Activated naive CD4-positive, alpha-beta T cell treated with anti-CD3 and anti-CD28 coated beads, Interleukin-2, amount 10 ng/mL, durations not matched to agents 7 days and 5 days (primary cell): ENCODE data around the gene APPBP2.

ENCODE experiments used
- CTCF ChIA-PET: fragments of 350-600 bp; sonication (Branson Sonifier 250); formaldehyde crosslinking; loops from one replicate; lab custom pipeline; 2021; ENCODE audit warnings: antibody characterized with exemption; lab: Charles Lee
- DNase-seq: peaks from one replicate; pipeline ENCODE4 v3.0.0-alpha.2; 2020
- H3K27ac Mint-ChIP-seq: one replicate; pipeline ENCODE4 v1.8.0; 2021; ENCODE audit warnings: mild to moderate bottlenecking, moderate library complexity, mixed read lengths
- H3K27me3 Mint-ChIP-seq: one replicate; pipeline ENCODE4 v1.8.0; 2021; ENCODE audit warnings: mild to moderate bottlenecking, mixed read lengths
- H3K36me3 Mint-ChIP-seq: one replicate; pipeline ENCODE4 v1.8.0; 2021; ENCODE audit warnings: mixed read lengths
- H3K4me1 Mint-ChIP-seq: one replicate; pipeline ENCODE4 v1.8.0; 2021; ENCODE audit warnings: mixed read lengths
- H3K4me3 Mint-ChIP-seq: one replicate; pipeline ENCODE4 v1.8.0; 2021; ENCODE audit warnings: mild to moderate bottlenecking, moderate library complexity, mixed read lengths
- H3K9me3 Mint-ChIP-seq: one replicate; pipeline ENCODE4 v1.8.0; 2021; ENCODE audit warnings: mixed read lengths

Gene APPBP2

GRCh38 chr17:60545465-60546191 is 19.6 kb upstream of the APPBP2 start:
- Mint-ChIP-seq H3K4me1 (no peaks in the 10 kb centered on the region), H3K9me3 (no peaks in the 10 kb centered on the region), H3K4me3 (no peak overlapping the region), H3K27ac (no peak overlapping the region), H3K27me3 (peaks cover 4% of the 10 kb centered on the region), H3K36me3 (no peaks in the 10 kb centered on the region)
- no peak for DNase-seq
- CTCF ChIA-PET = no interaction called here

DNA sequence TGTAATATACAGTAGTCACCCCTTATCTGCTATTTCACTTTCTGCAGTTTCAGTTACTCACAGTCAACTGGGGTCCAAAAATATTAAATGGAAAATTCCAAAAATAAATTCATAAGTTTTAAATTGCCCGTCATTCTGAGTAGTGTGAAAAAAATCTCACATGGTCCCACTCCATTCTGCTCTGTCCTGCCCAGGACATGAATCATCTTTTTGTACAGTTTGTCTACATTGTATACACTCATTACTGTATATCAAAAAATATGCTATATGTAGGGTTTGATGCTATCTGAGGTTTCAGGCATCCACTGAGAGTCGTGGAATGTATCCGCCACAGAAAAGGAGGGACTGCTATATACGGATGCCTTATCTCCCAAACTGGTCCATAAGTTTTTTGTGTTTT is 16.0 kb upstream of the APPBP2 start:
- H3K4me1 Mint-ChIP-seq = no peaks in the 10 kb centered on the region
- H3K36me3 Mint-ChIP-seq = no peaks in the 10 kb centered on the region
- no peaks in the 10 kb centered on the region for H3K9me3 Mint-ChIP-seq
- no peak overlapping the region for H3K27ac Mint-ChIP-seq
- DNase-seq = no peak
- CTCF ChIA-PET = no interaction called here
- no peaks in the 10 kb centered on the region for H3K27me3 Mint-ChIP-seq
- no peak overlapping the region for H3K4me3 Mint-ChIP-seq

DNA sequence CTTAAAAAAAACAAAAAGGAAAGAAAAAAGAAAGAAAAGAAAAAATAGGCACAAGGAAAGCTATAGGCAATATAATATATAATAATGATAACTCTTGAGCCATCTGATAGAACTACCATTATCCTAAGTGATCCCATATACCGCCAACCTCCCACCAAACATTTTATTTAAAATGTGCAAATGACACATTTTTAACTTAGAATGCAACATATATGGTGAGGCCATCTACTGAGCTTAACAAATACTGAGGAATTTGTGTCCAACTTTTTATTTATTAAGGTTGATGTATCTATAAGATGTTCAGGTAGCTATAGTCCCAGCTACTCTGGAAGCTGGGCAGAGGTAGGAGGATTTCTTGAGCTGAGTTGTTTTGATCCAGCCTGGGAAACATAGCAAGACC is 14.4 kb upstream of the APPBP2 start:
- Mint-ChIP-seq H3K4me1 (no peaks in the 10 kb centered on the region), H3K27me3 (no peaks in the 10 kb centered on the region), H3K4me3 (no peak overlapping the region), H3K36me3 (no peaks in the 10 kb centered on the region), H3K9me3 (no peaks in the 10 kb centered on the region), H3K27ac (no peak overlapping the region)
- CTCF ChIA-PET = interaction anchor here (1.0 kb wide), 1 partner anchor 29 kb away, joined by 3 read pairs; no protein-coding TSS in a partner anchor
- DNase-seq = no peak

GRCh38 chr17:60539807-60540206 is 13.8 kb upstream of the APPBP2 start:
- DNase-seq = no peak
- no peaks in the 10 kb centered on the region for H3K27me3 Mint-ChIP-seq
- CTCF ChIA-PET = no interaction called here
- no peak overlapping the region for H3K27ac Mint-ChIP-seq
- no peak overlapping the region for H3K4me3 Mint-ChIP-seq
- H3K4me1 Mint-ChIP-seq = no peaks in the 10 kb centered on the region
- H3K9me3 Mint-ChIP-seq = no peaks in the 10 kb centered on the region
- no peaks in the 10 kb centered on the region for H3K36me3 Mint-ChIP-seq

GRCh38 chr17:60538726-60539125 is 12.7 kb upstream of the APPBP2 start:
- Mint-ChIP-seq H3K4me3 (no peak overlapping the region), H3K27me3 (no peaks in the 10 kb centered on the region), H3K9me3 (no peaks in the 10 kb centered on the region), H3K36me3 (no peaks in the 10 kb centered on the region), H3K4me1 (no peaks in the 10 kb centered on the region), H3K27ac (no peak overlapping the region)
- no peak for DNase-seq
- CTCF ChIA-PET = no interaction called here

DNA sequence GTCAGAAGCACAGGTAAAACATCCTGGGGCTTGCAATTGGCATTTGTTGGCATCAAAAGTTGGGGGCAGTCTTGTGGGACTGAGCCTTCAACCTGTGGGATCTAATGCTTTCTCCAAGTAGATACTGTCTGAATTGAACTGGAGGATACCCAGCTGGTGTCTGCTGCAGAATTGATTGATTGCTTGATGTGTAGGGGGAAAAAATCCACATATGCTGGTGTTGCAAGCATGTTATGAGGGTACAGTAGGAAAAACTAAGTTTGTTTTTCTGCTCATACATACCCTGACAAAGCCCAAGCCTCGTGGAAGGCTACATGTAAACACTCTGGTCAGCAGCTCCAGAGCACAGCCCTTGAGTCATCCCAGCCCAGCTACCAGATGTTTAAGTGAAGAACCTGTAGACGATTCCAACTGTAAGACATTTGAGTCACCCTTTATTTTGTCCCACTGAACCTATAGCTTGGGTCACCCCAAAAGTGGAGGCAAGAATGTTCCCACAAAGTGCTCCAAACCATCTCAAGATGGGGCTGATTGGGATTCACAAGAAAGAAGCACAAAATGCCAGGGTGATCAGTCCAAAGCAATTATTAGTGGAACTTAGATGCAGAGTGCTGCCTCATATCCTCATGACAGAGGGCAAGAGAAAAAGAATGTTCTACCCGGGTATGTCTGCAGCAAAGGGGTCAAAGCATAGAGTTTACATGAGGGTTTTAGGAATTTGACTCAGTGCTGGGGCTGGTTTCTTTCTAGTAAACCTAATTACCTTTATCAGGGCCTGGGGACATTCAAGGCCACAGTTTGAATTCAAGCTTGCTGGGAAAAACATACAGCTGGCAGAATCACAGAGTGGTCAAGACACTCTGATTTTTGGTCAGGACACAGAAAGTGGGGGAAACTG is 9.6 kb upstream of the APPBP2 start:
- H3K4me3 Mint-ChIP-seq = no peak overlapping the region
- H3K27me3 Mint-ChIP-seq = no peaks in the 10 kb centered on the region
- peaks cover 5% of the 10 kb centered on the region for H3K4me1 Mint-ChIP-seq
- no peak for DNase-seq
- CTCF ChIA-PET = no interaction called here
- no peaks in the 10 kb centered on the region for H3K36me3 Mint-ChIP-seq
- no peak overlapping the region for H3K27ac Mint-ChIP-seq
- no peaks in the 10 kb centered on the region for H3K9me3 Mint-ChIP-seq

GRCh38 chr17:60534613-60535157 is 8.6 kb upstream of the APPBP2 start:
- CTCF ChIA-PET = no interaction called here
- Mint-ChIP-seq H3K27me3 (no peaks in the 10 kb centered on the region), H3K4me1 (peaks cover 5% of the 10 kb centered on the region), H3K36me3 (no peaks in the 10 kb centered on the region), H3K9me3 (no peaks in the 10 kb centered on the region), H3K4me3 (no peak overlapping the region), H3K27ac (no peak overlapping the region)
- no peak for DNase-seq

- Mint-ChIP-seq H3K27me3 (no peaks in the 10 kb centered on the region), H3K36me3 (no peaks in the 10 kb centered on the region), H3K4me3 (no peak overlapping the region), H3K4me1 (peaks cover 5% of the 10 kb centered on the region), H3K9me3 (no peaks in the 10 kb centered on the region), H3K27ac (no peak overlapping the region)
- DNase-seq = no peak
- CTCF ChIA-PET = no interaction called here
Observed at GRCh38 chr17:60534010-60534555, 8.0 kb upstream of the APPBP2 start.

DNA sequence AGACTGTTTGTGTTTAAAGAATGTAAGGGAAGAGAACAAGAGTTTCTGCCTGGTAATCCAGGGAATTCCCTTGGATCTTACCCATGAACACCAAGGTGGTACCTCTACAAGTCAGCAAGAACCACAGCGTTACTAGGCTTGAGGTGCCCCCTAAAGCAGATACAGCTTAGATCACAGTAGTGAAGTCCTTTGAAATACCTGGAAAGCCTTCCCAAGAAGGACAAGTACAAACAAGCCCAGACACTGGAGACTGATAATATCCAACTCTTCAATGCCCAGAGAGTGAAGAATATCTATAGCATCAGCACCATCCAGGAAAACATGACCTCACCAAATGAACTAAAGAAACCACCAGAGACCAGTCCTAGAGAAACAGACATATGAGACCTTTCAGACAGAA is 3.8 kb upstream of the APPBP2 start:
- H3K27ac Mint-ChIP-seq = no peak overlapping the region
- H3K4me1 Mint-ChIP-seq = peaks cover 24% of the 10 kb centered on the region
- no peak overlapping the region for H3K4me3 Mint-ChIP-seq
- CTCF ChIA-PET = no interaction called here
- H3K27me3 Mint-ChIP-seq = no peaks in the 10 kb centered on the region
- peaks cover 5% of the 10 kb centered on the region for H3K36me3 Mint-ChIP-seq
- no peak for DNase-seq
- no peaks in the 10 kb centered on the region for H3K9me3 Mint-ChIP-seq

DNA sequence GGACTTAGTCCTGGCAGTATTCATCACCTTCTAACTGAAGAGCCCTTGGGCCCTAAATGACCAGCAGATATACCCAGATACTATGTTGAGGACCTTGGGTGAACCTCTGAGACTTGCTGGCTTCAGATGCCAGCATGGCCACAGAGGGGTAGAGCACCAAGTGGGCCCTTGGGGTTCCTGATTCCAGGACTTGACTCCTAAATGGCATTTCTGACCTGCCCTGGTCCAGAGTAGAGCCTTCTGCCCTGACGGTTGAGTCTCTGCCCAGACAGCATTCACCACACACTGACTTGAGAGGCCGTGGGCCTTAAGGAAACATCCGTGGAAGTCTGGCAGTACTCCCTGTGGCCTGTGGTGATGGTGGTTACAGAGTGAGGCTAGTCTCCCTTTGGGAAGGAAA is 2.8 kb upstream of the APPBP2 start:
- Mint-ChIP-seq H3K27ac (no peak overlapping the region), H3K4me1 (peaks cover 33% of the 10 kb centered on the region), H3K27me3 (no peaks in the 10 kb centered on the region), H3K4me3 (no peak overlapping the region), H3K9me3 (no peaks in the 10 kb centered on the region), H3K36me3 (peaks cover 8% of the 10 kb centered on the region)
- DNase-seq = no peak
- CTCF ChIA-PET = no interaction called here

GRCh38 chr17:60527701-60528100 is 1.7 kb upstream of the APPBP2 start:
- Mint-ChIP-seq H3K4me3 (no peak overlapping the region), H3K36me3 (peaks cover 12% of the 10 kb centered on the region), H3K27ac (no peak overlapping the region), H3K27me3 (no peaks in the 10 kb centered on the region), H3K9me3 (no peaks in the 10 kb centered on the region), H3K4me1 (peaks cover 39% of the 10 kb centered on the region)
- CTCF ChIA-PET = no interaction called here
- DNase-seq = no peak

GRCh38 chr17:60526726-60527125 is 684 bp upstream of the APPBP2 start:
- H3K36me3 Mint-ChIP-seq = peaks cover 15% of the 10 kb centered on the region
- peak overlapping the region; percentile 98 for H3K4me3 Mint-ChIP-seq
- no peaks in the 10 kb centered on the region for H3K27me3 Mint-ChIP-seq
- peaks cover 46% of the 10 kb centered on the region for H3K4me1 Mint-ChIP-seq
- CTCF ChIA-PET = interaction anchor here (1.4 kb wide), 1 partner anchor 43 kb away, joined by 5 read pairs; no protein-coding TSS in a partner anchor
- no peak for DNase-seq
- H3K27ac Mint-ChIP-seq = peak overlapping the region; percentile 98
- H3K9me3 Mint-ChIP-seq = no peaks in the 10 kb centered on the region

DNA sequence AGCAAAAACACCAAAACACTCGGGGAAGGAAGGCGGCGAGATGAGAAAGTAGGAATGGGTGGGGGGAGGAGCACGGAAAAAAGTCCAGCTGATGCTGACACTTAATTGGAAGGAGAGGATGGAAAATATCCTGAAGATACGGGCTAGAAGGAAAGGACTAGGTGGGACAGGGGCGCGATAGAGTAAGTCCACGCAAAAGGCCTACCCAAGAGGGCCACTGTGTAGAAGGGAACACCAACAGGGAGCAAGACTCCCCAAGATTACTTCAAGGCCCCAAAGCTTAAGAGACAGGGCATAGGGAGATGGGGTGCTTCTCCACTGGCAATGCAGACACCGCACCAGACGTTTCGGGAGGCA is 736 bp downstream of the APPBP2 start:
- no peak for DNase-seq
- Mint-ChIP-seq H3K9me3 (no peaks in the 10 kb centered on the region), H3K27ac (peak overlapping the region; percentile 98), H3K27me3 (no peaks in the 10 kb centered on the region), H3K4me1 (peaks cover 41% of the 10 kb centered on the region), H3K36me3 (peaks cover 19% of the 10 kb centered on the region), H3K4me3 (peak overlapping the region; percentile 98)
- CTCF ChIA-PET = interaction anchor here (1.2 to 1.6 kb wide), 2 partner anchors 76 to 294 kb away, joined by 3 to 4 read pairs; no protein-coding TSS in a partner anchor
